Heart right ventricle (tissue), 16 donors: ENCODE results near the gene DGKB. TPM values are rescaled to one million over a fixed set of nuclear protein-coding genes. Genes with fewer than 3 reads are reported as not detected.

ENCODE experiments used
- ATAC-seq, 8 donors: fragments of 200-7000 bp; cut with Tn5 transposase; one replicate each; pipeline ENCODE4 v1.9.1; 2020; ENCODE audit warnings: mild to moderate bottlenecking in 8 of 8, moderate library complexity in 8 of 8, moderate number of reproducible peaks in 1 of 8
- DNase-seq, 2 donors: peaks; one replicate each; pipeline ENCODE4 v3.0.0-alpha.2; 2020
- H3K27ac ChIP-seq, 10 donors: fragments of 200-600 bp; sonication (generic) in 2 of 10; one replicate each; pipeline versions ENCODE4 v1.5.0 to v1.8.0; 2020 to 2022; ENCODE audit warnings: mild to moderate bottlenecking in 3 of 10
- H3K27me3 ChIP-seq, 7 donors: fragments of 200-600 bp; one replicate each; pipeline ENCODE4 v1.8.0; 2021 to 2022; ENCODE audit warnings: mild to moderate bottlenecking in 2 of 7
- H3K36me3 ChIP-seq, 9 donors: fragments of 200-600 bp; sonication (generic) in 1 of 9; one replicate each; pipeline versions ENCODE4 v1.5.0 to v1.8.0; 2020 to 2022; ENCODE audit warnings: mild to moderate bottlenecking in 2 of 9
- H3K4me1 ChIP-seq, 9 donors: fragments of 200-600 bp; sonication (generic) in 1 of 9; one replicate each; pipeline versions ENCODE4 v1.5.0 to v1.8.0; 2020 to 2022; ENCODE audit warnings: mild to moderate bottlenecking in 4 of 9
- H3K4me3 ChIP-seq, 10 donors: fragments of 200-600 bp; sonication (generic) in 2 of 10; one replicate each; pipeline versions ENCODE4 v1.5.0 to v1.8.0; 2020 to 2022; ENCODE audit warnings: mild to moderate bottlenecking in 7 of 10, moderate library complexity in 2 of 10
- H3K9me3 ChIP-seq, 11 donors: fragments of 200-600 bp in 10 of 11; sonication (generic) in 2 of 11; one replicate each; pipeline versions ENCODE4 v1.5.0 to v1.8.0; 2013 to 2022; ENCODE audit warnings: mild to moderate bottlenecking in 2 of 11, control low read depth in 1 of 11, moderate library complexity in 1 of 11
- WGBS, 2 donors: extraction: QIAGEN DNeasy Blood & Tissue Kit; methylation state at CpG; one replicate each; pipeline ENCODE4 v1.1.7; 2013; ENCODE audit warnings: inconsistent platforms in 1 of 2; 5-methylcytosine and 5-hydroxymethylcytosine counted together
- intact Hi-C, 10 donors: fragments of 100-400 bp; cut with DNase I; formaldehyde crosslinking; loops; one replicate each; pipeline versions ENCODE4 v1.11.1 to v1.14.2; 2022
- polyA plus RNA-seq, 2 donors: library from polyadenylated mRNA; stranded (reverse); fragments of 200-250 nt; gene quantifications; one replicate each; pipeline ENCODE4 v1.2.3, GENCODE V29; 2013
- total RNA-seq, 10 donors: library from RNA; stranded (reverse); fragmentation: NEBNext Ultra II Directional in 3 of 10; extraction: Animal tissue kit (Norgen Biotek cat#: 25700) in 3 of 10; gene quantifications; one replicate each; pipeline versions ENCODE4 v1.2.1 to v1.2.4, GENCODE V29; 2021 to 2023
- TF ChIP-seq, protein P1 (sequence below), 9 donors: fragments of 200-600 bp; sonication (generic) in 2 of 9; IDR thresholded peaks; one replicate each; pipeline versions ENCODE4 v1.5.0 to v1.8.0; 2021 to 2022; ENCODE audit warnings: antibody characterized with exemption in 9 of 9, mild to moderate bottlenecking in 5 of 9, moderate library complexity in 1 of 9
- donor health status: Arrhythmogenic right ventricular cardiomyopathy.
- donor health status: ischemic (EF 13 %, LVEDD 7.1; RV severe dilation, severe dysfunction).
- donor health status: healthy with polysubstance abuse.
- donor health status: DM: no; HTN: yes; CAD: no.
- donor health status: DM: no; HTN: no; CAD: no.
- donor health status: ischemic (EF 25% LVEDD 6.9; RV normal size, moderate dysfunction).
- donor health status: ischemic (EF 25% LVEDD 5.7; RV mildly dilated, moderate dysfunction).
- donor health status: healthy.
- donor health status: DM: yes; HTN: yes; CAD: no.
- donor health status: Ischemic cardiomyopathy.
- donor health status: ischemic (EF 35%, LVEDD 5.7; RV mildly dilated, moderate dysfunction).
- donor health status: nonischemic (EF 11% LVEDD 7.7; RV severe dilation, severe dysfunction).
- donor health status: DM: yes; HTN: yes; CAD: no.
- donor health status: PGD.
- donor health status: ischemic (EF 29% LVEDD 5.4; RV normal size, mild dysfunction).
- donor health status: nonischemic (EF 23%, LVEDD 6.1; RV moderate dilation, normal function).

Gene DGKB
- total and polyA plus RNA-seq, 12 donors, result under 0.01 to 1.2 (median 0.77) TPM

DNA sequence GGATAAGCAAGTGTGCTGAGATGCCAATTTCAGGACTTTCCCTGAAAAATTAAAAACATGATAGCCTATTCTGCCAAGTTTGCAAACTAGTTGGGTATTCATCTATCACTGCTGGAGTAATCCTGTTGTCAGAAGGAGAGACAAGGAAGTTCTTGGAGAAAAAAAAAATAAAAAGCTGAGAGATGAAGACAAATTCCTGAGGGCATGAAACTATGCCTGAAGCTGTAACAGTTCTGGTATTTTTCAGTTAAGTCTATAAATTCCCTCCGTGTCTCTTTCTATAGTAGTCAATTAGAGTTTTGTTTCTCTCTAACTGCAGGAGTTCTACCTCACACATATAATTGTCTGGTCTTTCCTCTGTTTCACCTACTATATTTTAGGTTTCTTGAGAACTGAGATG lies 95.7 kb downstream of the DGKB start:
- Histone ChIP-seq H3K36me3 (no peaks in the 10 kb centered on the region), H3K27me3 (no peaks in the 10 kb centered on the region), H3K4me1 (no peaks in the 10 kb centered on the region), H3K4me3 (no peak overlapping the region), H3K27ac (no peak overlapping the region), H3K9me3 (no peaks in the 10 kb centered on the region)
- TF ChIP-seq, protein P1, sequence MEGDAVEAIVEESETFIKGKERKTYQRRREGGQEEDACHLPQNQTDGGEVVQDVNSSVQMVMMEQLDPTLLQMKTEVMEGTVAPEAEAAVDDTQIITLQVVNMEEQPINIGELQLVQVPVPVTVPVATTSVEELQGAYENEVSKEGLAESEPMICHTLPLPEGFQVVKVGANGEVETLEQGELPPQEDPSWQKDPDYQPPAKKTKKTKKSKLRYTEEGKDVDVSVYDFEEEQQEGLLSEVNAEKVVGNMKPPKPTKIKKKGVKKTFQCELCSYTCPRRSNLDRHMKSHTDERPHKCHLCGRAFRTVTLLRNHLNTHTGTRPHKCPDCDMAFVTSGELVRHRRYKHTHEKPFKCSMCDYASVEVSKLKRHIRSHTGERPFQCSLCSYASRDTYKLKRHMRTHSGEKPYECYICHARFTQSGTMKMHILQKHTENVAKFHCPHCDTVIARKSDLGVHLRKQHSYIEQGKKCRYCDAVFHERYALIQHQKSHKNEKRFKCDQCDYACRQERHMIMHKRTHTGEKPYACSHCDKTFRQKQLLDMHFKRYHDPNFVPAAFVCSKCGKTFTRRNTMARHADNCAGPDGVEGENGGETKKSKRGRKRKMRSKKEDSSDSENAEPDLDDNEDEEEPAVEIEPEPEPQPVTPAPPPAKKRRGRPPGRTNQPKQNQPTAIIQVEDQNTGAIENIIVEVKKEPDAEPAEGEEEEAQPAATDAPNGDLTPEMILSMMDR (IDR thresholded peaks at IDR 0.05), result no peak
- intact Hi-C loops, result no loop called here
- no peak for DNase-seq
- ATAC-seq, result no peak
- WGBS, 2 donors, result 56 to 74% methylated on average over 1 of the region's 1 CpG

DNA sequence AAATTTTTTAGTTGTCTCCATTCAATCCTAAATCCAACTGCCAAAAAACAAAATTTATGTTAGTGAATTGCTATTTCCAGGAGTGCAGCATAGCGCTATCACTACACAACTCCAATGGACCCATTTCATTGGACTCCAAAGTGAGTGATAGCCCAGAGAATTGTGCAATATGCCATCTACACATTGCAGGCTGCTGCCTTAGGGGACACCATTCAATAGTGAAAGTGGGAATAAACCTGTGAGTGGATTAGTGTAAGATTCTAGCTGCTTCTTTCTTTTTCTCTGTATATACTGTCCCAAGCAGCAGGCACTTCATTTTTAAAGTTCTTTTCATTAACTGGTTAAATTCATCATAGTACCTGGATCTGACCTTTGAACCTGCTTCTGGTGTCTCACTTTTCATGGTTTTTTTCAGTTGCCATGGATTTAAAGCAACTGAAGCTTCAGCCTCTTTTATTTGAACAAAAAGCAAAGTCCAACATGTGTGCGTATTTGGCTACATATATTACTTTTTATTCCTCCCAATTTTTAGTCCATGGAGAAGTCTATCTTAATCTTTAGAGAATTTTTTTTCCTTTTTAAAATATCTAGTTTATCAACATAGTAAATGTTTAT lies 97.3 kb downstream of the DGKB start:
- Histone ChIP-seq H3K36me3 (no peaks in the 10 kb centered on the region), H3K9me3 (no peaks in the 10 kb centered on the region), H3K27ac (no peak overlapping the region), H3K27me3 (no peaks in the 10 kb centered on the region), H3K4me1 (no peaks in the 10 kb centered on the region), H3K4me3 (no peak overlapping the region)
- 91 to 98% methylated on average over 2 of the region's 2 CpGs for WGBS, 2 donors
- TF ChIP-seq, protein P1 (IDR thresholded peaks at IDR 0.05), result no peak
- ATAC-seq, result no peak
- DNase-seq, result no peak
- intact Hi-C loops, result no loop called here

DNA sequence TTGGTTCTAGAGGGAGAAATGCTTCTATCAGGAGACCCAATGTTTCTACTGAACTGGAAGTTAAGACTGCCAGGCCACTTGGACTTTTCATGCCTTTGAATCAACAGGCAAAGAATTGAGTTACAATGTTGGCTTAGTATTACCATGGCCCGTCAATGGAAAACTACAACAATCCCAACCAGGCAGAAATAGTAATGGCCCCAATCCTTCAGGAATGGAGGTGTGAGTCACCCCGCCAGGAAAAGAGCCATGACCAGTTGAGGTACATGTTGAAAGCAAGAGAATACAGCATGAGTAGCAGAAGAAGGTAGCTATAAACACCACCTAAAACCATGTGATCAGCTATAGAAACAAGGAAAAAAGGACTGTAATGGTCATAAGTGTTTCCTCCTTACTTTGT lies 101.9 kb downstream of the DGKB start:
- Histone ChIP-seq H3K27me3 (no peaks in the 10 kb centered on the region), H3K27ac (no peak overlapping the region), H3K4me3 (no peak overlapping the region), H3K36me3 (no peaks in the 10 kb centered on the region), H3K9me3 (no peaks in the 10 kb centered on the region), H3K4me1 (no peaks in the 10 kb centered on the region)
- intact Hi-C loops, result no loop called here
- 93 to 99% methylated on average over 2 of the region's 2 CpGs for WGBS, 2 donors
- ATAC-seq, result no peak
- TF ChIP-seq, protein P1 (IDR thresholded peaks at IDR 0.05), result no peak
- DNase-seq, result no peak

GRCh38 chr7:14793151-14793550 lies 109.4 kb downstream of the DGKB start:
- H3K27me3 ChIP-seq, result no peaks in the 10 kb centered on the region
- H3K4me1 ChIP-seq, result no peaks in the 10 kb centered on the region
- peaks cover 0 to 6% (median 0%) of the 10 kb centered on the region in 11 donors for H3K9me3 ChIP-seq
- ATAC-seq, result no peak
- H3K36me3 ChIP-seq, result no peaks in the 10 kb centered on the region
- H3K4me3 ChIP-seq, result no peak overlapping the region
- TF ChIP-seq, protein P1 (IDR thresholded peaks at IDR 0.05), result no peak
- 85 to 91% methylated on average over 2 of the region's 2 CpGs for WGBS, 2 donors
- H3K27ac ChIP-seq, result no peak overlapping the region
- intact Hi-C loops, result no loop called here
- no peak for DNase-seq
